ENCODE data around the gene CHMP3. TPM values are rescaled to one million over a fixed set of nuclear protein-coding genes. Genes with fewer than 3 reads are reported as not detected.

The CHMP3 gene
- total and polyA plus RNA-seq, 2 of the 8 experiments (the other 6 are each of a cell fraction or from before 2014, with no cell fraction given) = 11.7 to 21.9 TPM

DNA sequence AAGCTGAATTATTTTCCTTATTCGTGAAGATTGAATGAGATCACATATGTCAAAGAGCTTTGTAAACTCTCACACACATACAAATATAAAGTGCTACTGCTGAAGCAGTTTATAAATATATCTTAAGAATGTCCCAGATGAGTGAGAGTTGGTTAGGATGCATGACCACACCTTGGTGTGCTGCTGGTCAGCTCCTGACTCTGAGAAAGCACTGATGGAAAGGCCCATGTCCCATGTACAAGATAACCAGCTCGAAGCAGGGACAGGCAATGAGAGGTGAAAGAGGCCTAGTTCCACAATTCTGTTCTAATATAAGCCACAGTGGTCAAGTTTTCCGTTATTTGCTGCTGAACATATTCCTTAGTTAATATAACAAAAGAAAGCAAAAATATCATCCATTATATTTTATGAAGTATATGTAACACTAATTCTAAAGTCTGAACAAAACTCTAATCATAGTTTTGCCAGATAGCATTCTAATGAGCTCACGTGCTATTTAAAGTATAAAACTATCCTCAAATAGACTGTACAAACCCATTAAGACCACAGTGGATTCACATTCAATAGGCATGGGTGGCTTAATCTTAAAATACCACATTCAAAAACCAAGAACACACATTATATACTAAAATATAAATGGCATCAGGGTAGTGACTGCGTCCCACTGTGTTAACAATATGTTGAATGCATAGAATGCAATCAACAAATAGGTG lies 49.1 kb downstream of the CHMP3 start:
- H2BK20ac ChIP-seq (ENCODE audit: low read length) = no peak overlapping the region
- H3K18ac ChIP-seq (ENCODE audit: extremely low read depth, low read length) = no peak overlapping the region
- H3K27me3 ChIP-seq (replicated peaks in 1 of 4; ENCODE audit: control insufficient read depth in 3 of 4, extremely low read depth in 1 of 4, insufficient read depth in 3 of 4, low read length in 3 of 4) = no peaks in the 10 kb centered on the region
- H3K23ac ChIP-seq (ENCODE audit: insufficient read length) = no peak overlapping the region
- no peak overlapping the region for H3K4me3 ChIP-seq (ENCODE audit: extremely low read depth in 1 of 4, insufficient read depth in 2 of 4, low read depth in 3 of 4, low read length in 4 of 4)
- H3K4me2 ChIP-seq (ENCODE audit: insufficient read depth in 1 of 2, low read depth in 2 of 2, low read length in 2 of 2) = no peak overlapping the region
- H4K8ac ChIP-seq (ENCODE audit: extremely low read depth, insufficient read depth, low read length) = no peak overlapping the region
- no peaks in the 10 kb centered on the region for H4K20me1 ChIP-seq (replicated peaks in 1 of 2; ENCODE audit: control insufficient read depth in 1 of 2, insufficient read depth in 2 of 2, low read length in 2 of 2)
- FAIRE-seq (no peak), DNase-seq (ENCODE audit: low read depth in 1 of 2, low spot score in 2 of 2) (no peak)
- H3K23me2 ChIP-seq (ENCODE audit: low read depth, low read length) = no peaks in the 10 kb centered on the region
- no peaks in the 10 kb centered on the region for H3K79me1 ChIP-seq (ENCODE audit: low read depth, low read length)
- no peak overlapping the region for H3K4ac ChIP-seq (replicated peaks; ENCODE audit: insufficient read length, low read depth, low read length)
- POLR2A ChIA-PET (ENCODE audit: partially characterized antibody) = interaction anchor here (0.5 to 1.1 kb wide), 2 partner anchors 9 to 187 kb away, joined by 3 read pairs; no protein-coding TSS in a partner anchor
- H3K79me2 ChIP-seq (ENCODE audit: control insufficient read depth in 1 of 2, insufficient read depth in 2 of 2, low read length in 2 of 2) = no peaks in the 10 kb centered on the region
- H3K9ac ChIP-seq (replicated peaks in 1 of 4; ENCODE audit: extremely low read depth in 1 of 4, low read depth in 3 of 4, low read length in 3 of 4) = no peak overlapping the region
- H2BK120ac ChIP-seq (replicated peaks; ENCODE audit: low read depth, low read length) = no peak overlapping the region
- H2BK15ac ChIP-seq (ENCODE audit: low read length) = no peak overlapping the region
- 0 out of 8 replicates have a peak, but pooled peaks cover 0 to 2% (median 0%) of the 10 kb centered on the region in 4 experiments for H3K36me3 ChIP-seq (ENCODE audit: control insufficient read depth in 2 of 4, insufficient read depth in 4 of 4, low read length in 3 of 4)
- H2BK12ac ChIP-seq (ENCODE audit: low read depth, low read length) = no peak overlapping the region
- H3K27ac ChIP-seq (ENCODE audit: low read depth, low read length) = no peak overlapping the region
- no peak overlapping the region for H2AK5ac ChIP-seq (ENCODE audit: low read depth, low read length)
- H2BK5ac ChIP-seq (ENCODE audit: low read depth, low read length) = no peak overlapping the region
- no peaks in the 10 kb centered on the region for H3K9me3 ChIP-seq (ENCODE audit: insufficient read depth in 2 of 2, low read depth in 1 of 2, low read length in 1 of 2)
- CTCF ChIA-PET (ENCODE audit: partially characterized antibody) = interaction anchor here (1.5 kb wide), 1 partner anchor 13 kb away, joined by 3 read pairs; no protein-coding TSS in a partner anchor
- no peak overlapping the region for H3K14ac ChIP-seq (ENCODE audit: insufficient read length)
- no peak overlapping the region for H4K5ac ChIP-seq (ENCODE audit: insufficient read length, low read depth, low read length)
- no peak overlapping the region for H2AFZ ChIP-seq (ENCODE audit: low read length)
- no peak overlapping the region for H4K91ac ChIP-seq (replicated peaks; ENCODE audit: insufficient read length, low read length)
- H3K56ac ChIP-seq (replicated peaks; ENCODE audit: insufficient read length, low read depth, low read length) = no peak overlapping the region
- TF ChIP-seq POLR2A (IDR thresholded peaks at IDR 0.05; ENCODE audit: control extremely low read depth in 1 of 2, low read depth in 2 of 2, low read length in 2 of 2) = no peak
- TF ChIP-seq KDM1A (IDR thresholded peaks at IDR 0.05; ENCODE audit: borderline replicate concordance, low read length) = no peak
- TF ChIP-seq TAF7 (optimal IDR thresholded peaks at IDR 0.05; ENCODE audit: borderline replicate concordance, low read depth, low read length) = no peak
- TF ChIP-seq KDM4A (IDR thresholded peaks at IDR 0.05; ENCODE audit: low read depth, low read length, severe bottlenecking) = no peak
- 90% methylated on average over 5 of the region's 5 CpGs; no CpG with 5 or more reads in 1 of the 2 experiments for WGBS, 2 experiments (ENCODE audit: extremely low coverage in 1 of 2, insufficient coverage in 1 of 2, insufficient read length in 1 of 2, insufficient replicate concordance in 2 of 2, low coverage in 1 of 2, low lambda C conversion rate in 2 of 2, missing lambda C conversion rate in 1 of 2)
- no peaks in the 10 kb centered on the region for H3K4me1 ChIP-seq (replicated peaks in 1 of 4; ENCODE audit: control insufficient read depth in 3 of 4, insufficient read depth in 4 of 4, low read length in 3 of 4)

All from H1 (cell line).